T-helper 9 cell (primary cell): ENCODE results near the gene TRAPPC11.

Experiments
- DNase-seq: peaks from one replicate; pipeline ENCODE4 v3.0.0-alpha.2; 2020

The TRAPPC11 gene

GRCh38 chr4:183638436-183638835 is 20.7 kb upstream of the TRAPPC11 start:
- no peak for DNase-seq

DNA sequence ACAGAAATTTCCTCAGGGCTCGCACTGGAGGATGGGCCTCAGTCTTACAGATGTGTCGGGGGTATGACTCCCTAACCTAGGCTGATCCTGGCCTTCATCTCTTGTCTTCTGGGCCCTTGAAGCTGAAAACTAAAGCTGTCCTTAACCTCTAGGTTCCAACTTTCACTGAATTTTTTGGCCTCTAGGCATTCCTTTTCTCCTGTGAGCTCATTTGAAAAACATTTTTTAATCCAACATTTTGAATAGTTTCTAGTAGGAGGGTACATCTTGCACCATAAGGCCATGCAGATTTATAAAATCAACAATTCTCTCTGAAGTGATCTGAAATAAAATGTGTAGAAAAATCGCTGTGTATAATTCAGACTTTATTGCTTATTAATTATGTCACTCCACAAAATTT is 19.8 kb upstream of the TRAPPC11 start:
- DNase-seq: no peak

- DNase-seq: no peak
Measured at GRCh38 chr4:183645326-183645725, 13.8 kb upstream of the TRAPPC11 start.

- no peak for DNase-seq
Measured at GRCh38 chr4:183657564-183657963, 1.5 kb upstream of the TRAPPC11 start.

GRCh38 chr4:183658362-183659028 is 598 bp upstream of the TRAPPC11 start:
- peak; percentile 3 for DNase-seq

- no peak for DNase-seq
Measured at GRCh38 chr4:183659872-183660242, 764 bp downstream of the TRAPPC11 start.

- DNase-seq: no peak
Measured at GRCh38 chr4:183666088-183666487, 7.0 kb downstream of the TRAPPC11 start.

GRCh38 chr4:183670251-183670650 is 11.2 kb downstream of the TRAPPC11 start:
- DNase-seq: no peak

DNA sequence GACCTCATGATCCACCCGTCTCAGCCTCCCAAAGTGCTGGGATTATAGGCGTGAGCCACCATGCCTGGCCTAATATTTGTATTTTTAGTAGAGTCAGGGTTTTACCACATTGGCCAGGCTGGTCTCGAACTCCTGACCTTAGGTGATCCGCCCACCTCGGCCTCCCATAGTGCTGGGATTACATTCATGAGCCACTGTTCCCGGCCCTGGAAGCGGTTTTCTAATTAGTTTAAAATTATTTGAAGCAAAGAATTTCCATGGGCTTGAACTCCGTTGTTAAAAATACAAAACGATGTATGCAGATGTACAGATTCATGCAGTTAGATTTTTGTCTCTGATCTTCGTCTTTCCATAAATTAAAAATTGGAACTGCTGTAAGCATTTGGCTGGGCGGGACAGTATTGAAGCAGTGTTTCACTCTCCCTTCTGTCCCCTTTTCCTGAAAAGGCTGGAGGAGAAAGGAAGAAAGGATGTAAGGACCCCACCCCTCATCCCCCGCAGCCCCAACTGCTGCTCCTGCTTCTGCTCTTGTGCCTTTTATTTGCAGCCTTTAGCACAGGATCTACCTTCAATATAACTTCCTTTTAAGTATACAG is 12.0 kb downstream of the TRAPPC11 start:
- DNase-seq: no peak

GRCh38 chr4:183674153-183674552 is 15.1 kb downstream of the TRAPPC11 start:
- no peak for DNase-seq

DNA sequence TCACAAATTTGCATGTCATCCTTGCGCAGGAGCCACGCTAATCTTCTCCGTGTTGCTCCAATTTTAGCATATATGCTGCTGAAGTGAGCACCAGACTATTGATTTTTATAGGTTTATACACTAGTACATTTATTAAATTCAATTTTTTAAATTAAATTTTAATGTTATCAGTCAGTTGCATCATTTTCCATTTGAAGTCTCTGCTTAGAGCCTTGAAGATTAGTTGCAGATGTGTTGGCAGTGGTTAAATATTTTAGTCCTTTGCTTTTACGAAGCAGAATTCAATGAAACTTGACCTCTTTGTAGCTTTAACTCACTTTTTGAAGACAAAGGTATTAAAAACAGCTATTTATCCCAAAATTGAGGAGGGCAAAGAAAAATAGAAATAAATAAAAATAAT is 16.5 kb downstream of the TRAPPC11 start:
- DNase-seq: no peak

DNA sequence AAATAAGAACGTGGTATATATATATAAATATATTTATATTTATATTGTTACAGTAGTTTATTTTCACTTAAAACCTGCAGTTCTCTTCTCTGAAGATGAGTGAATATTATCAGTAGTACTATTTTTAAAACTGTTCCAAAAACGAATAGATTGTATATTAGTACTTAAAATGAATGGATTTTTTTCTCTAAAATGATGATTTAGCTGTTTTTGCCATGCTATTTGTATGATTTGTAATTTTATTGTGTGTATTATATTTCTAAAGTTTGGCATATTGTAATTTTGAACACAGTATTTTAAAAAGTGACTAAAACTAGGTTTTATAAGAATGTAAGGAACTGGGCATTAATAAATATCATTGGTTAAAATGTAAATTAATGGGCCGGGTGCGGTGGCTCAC is 22.0 kb downstream of the TRAPPC11 start:
- DNase-seq: no peak

DNA sequence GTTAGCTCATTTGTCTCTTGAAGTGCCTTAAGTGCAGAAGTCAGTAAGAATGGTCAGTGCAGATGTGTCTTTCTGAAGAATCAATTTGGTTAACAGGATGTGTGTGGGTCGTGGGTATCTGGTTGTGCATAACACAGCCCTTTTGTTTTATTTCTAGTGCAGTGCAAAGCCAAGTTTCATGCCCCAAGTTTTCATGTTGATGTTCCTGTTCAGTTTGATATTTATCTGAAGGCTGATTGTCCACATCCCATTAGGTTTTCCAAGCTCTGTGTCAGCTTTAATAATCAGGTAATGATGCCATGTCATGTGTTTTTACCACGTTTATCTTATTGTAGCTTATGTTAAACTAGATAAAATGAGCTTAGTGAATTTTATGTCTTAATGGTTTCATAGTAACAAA is 27.4 kb downstream of the TRAPPC11 start:
- no peak for DNase-seq

- DNase-seq: no peak
Measured at GRCh38 chr4:183688216-183688615, 29.1 kb downstream of the TRAPPC11 start.

DNA sequence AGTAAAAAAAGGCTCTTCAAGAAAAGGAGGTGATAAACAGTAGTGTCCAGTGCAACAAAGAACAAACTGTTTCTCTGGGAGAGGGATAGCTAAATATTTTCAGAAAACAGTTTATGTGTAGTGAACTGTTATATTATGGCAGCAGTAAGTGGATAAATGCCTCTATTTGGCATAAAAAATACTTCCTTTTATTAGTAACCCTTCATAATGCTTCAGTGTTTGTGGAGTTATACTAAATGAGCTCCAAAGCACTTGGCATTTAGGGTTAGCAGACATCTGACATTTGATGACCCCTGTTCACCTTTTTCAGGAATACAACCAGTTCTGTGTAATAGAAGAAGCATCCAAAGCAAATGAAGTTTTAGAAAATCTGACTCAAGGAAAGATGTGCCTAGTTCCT is 31.9 kb downstream of the TRAPPC11 start:
- DNase-seq: no peak

GRCh38 chr4:183691897-183692296 is 32.8 kb downstream of the TRAPPC11 start:
- no peak for DNase-seq

DNA sequence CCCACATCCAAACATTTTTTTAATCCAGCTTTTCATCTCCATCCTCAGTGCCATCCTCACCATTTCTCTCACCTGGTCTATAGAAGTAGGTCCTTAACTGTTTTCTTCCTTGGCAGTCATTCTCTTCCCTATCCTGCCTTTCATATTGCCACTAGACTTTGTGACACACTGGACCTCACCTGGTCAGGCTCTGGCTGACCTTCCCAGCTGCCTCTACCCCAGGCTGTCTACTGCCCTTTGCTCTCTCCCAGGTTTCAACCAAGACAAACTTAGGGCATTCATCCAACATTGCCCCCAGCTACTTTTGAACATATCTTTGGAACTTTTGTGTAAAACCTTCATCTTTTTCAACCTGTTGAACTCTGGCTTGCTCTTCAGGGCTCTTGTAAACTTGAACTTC is 39.8 kb downstream of the TRAPPC11 start:
- no peak for DNase-seq

DNA sequence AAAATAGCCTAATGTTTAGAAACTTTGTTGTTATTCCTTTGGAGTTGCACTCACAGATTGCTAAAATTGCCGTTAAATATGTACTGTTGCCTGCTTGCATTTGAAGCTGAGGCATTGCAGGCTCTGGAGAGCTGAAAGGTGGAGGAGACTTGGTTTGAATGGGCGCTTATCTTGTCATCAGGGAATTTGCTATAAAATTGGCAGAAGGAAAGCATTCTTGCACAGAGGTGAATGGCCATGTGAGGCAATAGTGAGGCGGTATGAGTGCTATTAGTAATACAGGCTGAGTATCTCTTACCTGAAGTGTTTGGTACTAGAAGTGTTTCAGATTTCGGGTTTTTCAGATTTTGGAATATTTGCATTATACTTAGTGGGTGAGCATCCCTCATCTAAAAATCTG is 41.3 kb downstream of the TRAPPC11 start:
- DNase-seq: no peak

GRCh38 chr4:183702492-183702891 is 43.4 kb downstream of the TRAPPC11 start:
- no peak for DNase-seq

- DNase-seq: no peak
Measured at GRCh38 chr4:183714626-183715025, 55.5 kb downstream of the TRAPPC11 start.

GRCh38 chr4:183716302-183716701 is 57.2 kb downstream of the TRAPPC11 start:
- DNase-seq: no peak

- DNase-seq: no peak
Measured at GRCh38 chr4:183718876-183719275, 59.8 kb downstream of the TRAPPC11 start.

GRCh38 chr4:183721207-183722081 is 62.4 kb downstream of the TRAPPC11 start:
- peak; percentile 8 for DNase-seq
